ENCODE results near the gene FTO. TPM values are rescaled to one million over a fixed set of nuclear protein-coding genes. Genes with fewer than 3 reads are reported as not detected.

Gene FTO
- total and polyA plus RNA-seq, 2 of the 13 experiments (the other 11 are each of a cell fraction or from before 2014, with no cell fraction given): 41.6 to 55.8 TPM

DNA sequence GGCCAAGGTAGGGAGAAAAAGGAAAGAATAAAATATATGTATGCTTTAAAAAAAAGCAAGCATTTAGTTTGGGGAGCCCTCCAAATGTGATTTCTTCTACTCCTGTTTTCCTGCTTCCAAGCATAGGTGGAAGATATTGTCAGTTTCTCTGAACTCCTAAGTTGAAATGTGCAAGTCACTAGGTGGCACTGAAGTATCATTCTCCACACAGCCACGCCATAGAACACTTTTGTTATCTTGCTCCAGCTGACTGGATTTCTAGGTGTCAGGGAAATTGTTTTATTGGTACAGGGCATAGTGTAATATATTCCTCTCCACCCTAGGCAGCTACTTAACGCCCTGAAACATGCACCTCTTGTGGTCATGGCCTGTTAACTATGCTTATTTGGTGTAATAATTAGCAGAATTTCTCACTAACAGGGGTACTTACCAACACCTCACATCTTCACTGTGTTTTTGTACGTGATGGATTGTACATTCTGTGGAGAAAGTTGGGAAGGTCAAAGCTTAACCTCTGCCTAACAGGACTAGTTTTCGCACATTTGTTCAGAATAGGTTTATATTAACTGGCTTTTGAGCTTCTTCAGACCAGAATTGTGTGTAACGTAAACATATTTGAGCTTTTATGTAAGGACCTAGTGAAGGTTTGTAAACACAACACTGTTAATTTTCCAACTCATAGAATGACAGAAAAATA, 69.3 kb downstream of the FTO start (continued):
- TF ChIP-seq, protein P1, sequence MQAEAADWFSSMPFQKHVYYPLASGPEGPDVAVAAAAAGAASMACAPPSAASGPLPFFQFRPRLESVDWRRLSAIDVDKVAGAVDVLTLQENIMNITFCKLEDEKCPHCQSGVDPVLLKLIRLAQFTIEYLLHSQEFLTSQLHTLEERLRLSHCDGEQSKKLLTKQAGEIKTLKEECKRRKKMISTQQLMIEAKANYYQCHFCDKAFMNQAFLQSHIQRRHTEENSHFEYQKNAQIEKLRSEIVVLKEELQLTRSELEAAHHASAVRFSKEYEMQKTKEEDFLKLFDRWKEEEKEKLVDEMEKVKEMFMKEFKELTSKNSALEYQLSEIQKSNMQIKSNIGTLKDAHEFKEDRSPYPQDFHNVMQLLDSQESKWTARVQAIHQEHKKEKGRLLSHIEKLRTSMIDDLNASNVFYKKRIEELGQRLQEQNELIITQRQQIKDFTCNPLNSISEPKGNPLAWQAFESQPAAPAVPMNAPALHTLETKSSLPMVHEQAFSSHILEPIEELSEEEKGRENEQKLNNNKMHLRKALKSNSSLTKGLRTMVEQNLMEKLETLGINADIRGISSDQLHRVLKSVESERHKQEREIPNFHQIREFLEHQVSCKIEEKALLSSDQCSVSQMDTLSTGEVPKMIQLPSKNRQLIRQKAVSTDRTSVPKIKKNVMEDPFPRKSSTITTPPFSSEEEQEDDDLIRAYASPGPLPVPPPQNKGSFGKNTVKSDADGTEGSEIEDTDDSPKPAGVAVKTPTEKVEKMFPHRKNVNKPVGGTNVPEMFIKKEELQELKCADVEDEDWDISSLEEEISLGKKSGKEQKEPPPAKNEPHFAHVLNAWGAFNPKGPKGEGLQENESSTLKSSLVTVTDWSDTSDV (CRISPR knock-in tag; IDR thresholded peaks at IDR 0.05): no peak
- TF ChIP-seq HMG20A (CRISPR knock-in tag; IDR thresholded peaks at IDR 0.05; ENCODE audit: borderline replicate concordance) (0 out of 2 replicates have a peak, but pooled peaks have one; percentile 32), KMT2B (CRISPR knock-in tag; IDR thresholded peaks at IDR 0.05) (peak; percentile 39; the same call in 1 of the 2 replicates), ELF3 (CRISPR knock-in tag; IDR thresholded peaks at IDR 0.05) (peak; percentile 42; the same call in 1 of the 2 replicates), BCL6 (CRISPR knock-in tag; IDR thresholded peaks at IDR 0.05) (peak; percentile 47), TBX3 (IDR thresholded peaks at IDR 0.05; ENCODE audit: borderline replicate concordance) (peak; percentile 55; the same call in 1 of the 2 replicates), ZFP41 (CRISPR knock-in tag; IDR thresholded peaks at IDR 0.05; ENCODE audit: borderline replicate concordance) (no peak), FOXP1 (IDR thresholded peaks at IDR 0.05) (no peak), FOXP1 (CRISPR knock-in tag; IDR thresholded peaks at IDR 0.05) (peak; percentile 62), PPARG (CRISPR knock-in tag; conservative IDR thresholded peaks at IDR 0.05) (peak; percentile 31; the same call in 1 of the 2 replicates), SOX5 (CRISPR knock-in tag; IDR thresholded peaks at IDR 0.05; ENCODE audit: borderline replicate concordance) (peak; percentile 22; the same call in 1 of the 2 replicates), SYNCRIP (IDR thresholded peaks at IDR 0.05; ENCODE audit: insufficient read depth, low read depth, low read length) (no peak), ISX (CRISPR knock-in tag; conservative IDR thresholded peaks at IDR 0.05) (no peak), ZSCAN31 (CRISPR knock-in tag; IDR thresholded peaks at IDR 0.05; ENCODE audit: low read depth) (no peak)
- TF ChIP-seq, protein P2, sequence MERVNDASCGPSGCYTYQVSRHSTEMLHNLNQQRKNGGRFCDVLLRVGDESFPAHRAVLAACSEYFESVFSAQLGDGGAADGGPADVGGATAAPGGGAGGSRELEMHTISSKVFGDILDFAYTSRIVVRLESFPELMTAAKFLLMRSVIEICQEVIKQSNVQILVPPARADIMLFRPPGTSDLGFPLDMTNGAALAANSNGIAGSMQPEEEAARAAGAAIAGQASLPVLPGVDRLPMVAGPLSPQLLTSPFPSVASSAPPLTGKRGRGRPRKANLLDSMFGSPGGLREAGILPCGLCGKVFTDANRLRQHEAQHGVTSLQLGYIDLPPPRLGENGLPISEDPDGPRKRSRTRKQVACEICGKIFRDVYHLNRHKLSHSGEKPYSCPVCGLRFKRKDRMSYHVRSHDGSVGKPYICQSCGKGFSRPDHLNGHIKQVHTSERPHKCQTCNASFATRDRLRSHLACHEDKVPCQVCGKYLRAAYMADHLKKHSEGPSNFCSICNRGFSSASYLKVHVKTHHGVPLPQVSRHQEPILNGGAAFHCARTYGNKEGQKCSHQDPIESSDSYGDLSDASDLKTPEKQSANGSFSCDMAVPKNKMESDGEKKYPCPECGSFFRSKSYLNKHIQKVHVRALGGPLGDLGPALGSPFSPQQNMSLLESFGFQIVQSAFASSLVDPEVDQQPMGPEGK (CRISPR knock-in tag; IDR thresholded peaks at IDR 0.05): peak; percentile 38; the same call in 1 of the 2 replicates
- TF ChIP-seq, protein P3, sequence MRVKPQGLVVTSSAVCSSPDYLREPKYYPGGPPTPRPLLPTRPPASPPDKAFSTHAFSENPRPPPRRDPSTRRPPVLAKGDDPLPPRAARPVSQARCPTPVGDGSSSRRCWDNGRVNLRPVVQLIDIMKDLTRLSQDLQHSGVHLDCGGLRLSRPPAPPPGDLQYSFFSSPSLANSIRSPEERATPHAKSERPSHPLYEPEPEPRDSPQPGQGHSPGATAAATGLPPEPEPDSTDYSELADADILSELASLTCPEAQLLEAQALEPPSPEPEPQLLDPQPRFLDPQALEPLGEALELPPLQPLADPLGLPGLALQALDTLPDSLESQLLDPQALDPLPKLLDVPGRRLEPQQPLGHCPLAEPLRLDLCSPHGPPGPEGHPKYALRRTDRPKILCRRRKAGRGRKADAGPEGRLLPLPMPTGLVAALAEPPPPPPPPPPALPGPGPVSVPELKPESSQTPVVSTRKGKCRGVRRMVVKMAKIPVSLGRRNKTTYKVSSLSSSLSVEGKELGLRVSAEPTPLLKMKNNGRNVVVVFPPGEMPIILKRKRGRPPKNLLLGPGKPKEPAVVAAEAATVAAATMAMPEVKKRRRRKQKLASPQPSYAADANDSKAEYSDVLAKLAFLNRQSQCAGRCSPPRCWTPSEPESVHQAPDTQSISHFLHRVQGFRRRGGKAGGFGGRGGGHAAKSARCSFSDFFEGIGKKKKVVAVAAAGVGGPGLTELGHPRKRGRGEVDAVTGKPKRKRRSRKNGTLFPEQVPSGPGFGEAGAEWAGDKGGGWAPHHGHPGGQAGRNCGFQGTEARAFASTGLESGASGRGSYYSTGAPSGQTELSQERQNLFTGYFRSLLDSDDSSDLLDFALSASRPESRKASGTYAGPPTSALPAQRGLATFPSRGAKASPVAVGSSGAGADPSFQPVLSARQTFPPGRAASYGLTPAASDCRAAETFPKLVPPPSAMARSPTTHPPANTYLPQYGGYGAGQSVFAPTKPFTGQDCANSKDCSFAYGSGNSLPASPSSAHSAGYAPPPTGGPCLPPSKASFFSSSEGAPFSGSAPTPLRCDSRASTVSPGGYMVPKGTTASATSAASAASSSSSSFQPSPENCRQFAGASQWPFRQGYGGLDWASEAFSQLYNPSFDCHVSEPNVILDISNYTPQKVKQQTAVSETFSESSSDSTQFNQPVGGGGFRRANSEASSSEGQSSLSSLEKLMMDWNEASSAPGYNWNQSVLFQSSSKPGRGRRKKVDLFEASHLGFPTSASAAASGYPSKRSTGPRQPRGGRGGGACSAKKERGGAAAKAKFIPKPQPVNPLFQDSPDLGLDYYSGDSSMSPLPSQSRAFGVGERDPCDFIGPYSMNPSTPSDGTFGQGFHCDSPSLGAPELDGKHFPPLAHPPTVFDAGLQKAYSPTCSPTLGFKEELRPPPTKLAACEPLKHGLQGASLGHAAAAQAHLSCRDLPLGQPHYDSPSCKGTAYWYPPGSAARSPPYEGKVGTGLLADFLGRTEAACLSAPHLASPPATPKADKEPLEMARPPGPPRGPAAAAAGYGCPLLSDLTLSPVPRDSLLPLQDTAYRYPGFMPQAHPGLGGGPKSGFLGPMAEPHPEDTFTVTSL (CRISPR knock-in tag; IDR thresholded peaks at IDR 0.05; ENCODE audit: borderline replicate concordance): peak; percentile 51; the same call in 1 of the 2 replicates
- TF ChIP-seq, protein P4, sequence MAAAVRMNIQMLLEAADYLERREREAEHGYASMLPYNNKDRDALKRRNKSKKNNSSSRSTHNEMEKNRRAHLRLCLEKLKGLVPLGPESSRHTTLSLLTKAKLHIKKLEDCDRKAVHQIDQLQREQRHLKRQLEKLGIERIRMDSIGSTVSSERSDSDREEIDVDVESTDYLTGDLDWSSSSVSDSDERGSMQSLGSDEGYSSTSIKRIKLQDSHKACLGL (CRISPR knock-in tag; IDR thresholded peaks at IDR 0.05): no peak
